Vagina (tissue), 2 donors: ENCODE data around the gene RIT2. TPM values are rescaled to one million over a fixed set of nuclear protein-coding genes. Genes with fewer than 3 reads are reported as not detected.

ENCODE experiments used
- DNase-seq, 2 donors: peaks; one replicate each; pipeline ENCODE4 v3.0.0-alpha.2; 2017; ENCODE audit errors: extremely low spot score in 2 of 2
- H3K27ac ChIP-seq: fragments of 200-600 bp; sonication (generic); one replicate; pipeline ENCODE4 v1.5.1; 2019
- H3K27me3 ChIP-seq: fragments of 200-600 bp; sonication (generic); one replicate; pipeline ENCODE4 v1.5.1; 2019
- H3K36me3 ChIP-seq, 2 donors: fragments of 200-600 bp; sonication (generic); one replicate each; pipeline ENCODE4 v1.5.1; 2017 to 2019
- H3K4me1 ChIP-seq: fragments of 200-600 bp; sonication (generic); one replicate; pipeline ENCODE4 v1.5.1; 2019
- H3K4me3 ChIP-seq, 2 donors: fragments of 200-600 bp; sonication (generic); 1 replicate in 1 of 2; 2 replicates in 1 of 2; pipeline ENCODE4 v1.5.1; 2016 to 2019
- H3K9me3 ChIP-seq: fragments of 200-600 bp; sonication (generic); one replicate; pipeline ENCODE4 v1.5.1; 2019
- CTCF ChIP-seq, 3 experiments: fragments of 450-650 bp in 2 of 3; fragments of 200-600 bp in 1 of 3; sonication (generic) in 1 of 3; IDR thresholded peaks; one replicate each; pipeline ENCODE4 v1.5.1; 2017 to 2019; ENCODE audit warnings: antibody characterized with exemption in 3 of 3, mild to moderate bottlenecking in 2 of 3, moderate library complexity in 2 of 3
- POLR2A ChIP-seq, 2 donors: fragments of 450-650 bp; IDR thresholded peaks; one replicate each; pipeline ENCODE4 v1.6.1; 2017; ENCODE audit warnings: antibody characterized with exemption in 2 of 2, mild to moderate bottlenecking in 2 of 2, moderate library complexity in 2 of 2
- POLR2AphosphoS5 ChIP-seq, 2 donors: sonication (generic); formaldehyde crosslinking; IDR thresholded peaks; one replicate each; pipeline ENCODE4 v1.9.0; 2017; ENCODE audit warnings: antibody characterized with exemption in 2 of 2, mild to moderate bottlenecking in 2 of 2, low read depth in 1 of 2; ENCODE audit not compliant: insufficient read depth in 1 of 2
- intact Hi-C: fragments of 100-400 bp; cut with DNase I; formaldehyde crosslinking; loops from one replicate; pipeline ENCODE4 v1.15.1; 2023
- total RNA-seq: library from RNA; depleted of rRNA; stranded (reverse); fragments of >200 nt; gene quantifications from one replicate; pipeline ENCODE4 v1.2.3, GENCODE V29; 2016

The RIT2 gene
- total RNA-seq = not detected

DNA sequence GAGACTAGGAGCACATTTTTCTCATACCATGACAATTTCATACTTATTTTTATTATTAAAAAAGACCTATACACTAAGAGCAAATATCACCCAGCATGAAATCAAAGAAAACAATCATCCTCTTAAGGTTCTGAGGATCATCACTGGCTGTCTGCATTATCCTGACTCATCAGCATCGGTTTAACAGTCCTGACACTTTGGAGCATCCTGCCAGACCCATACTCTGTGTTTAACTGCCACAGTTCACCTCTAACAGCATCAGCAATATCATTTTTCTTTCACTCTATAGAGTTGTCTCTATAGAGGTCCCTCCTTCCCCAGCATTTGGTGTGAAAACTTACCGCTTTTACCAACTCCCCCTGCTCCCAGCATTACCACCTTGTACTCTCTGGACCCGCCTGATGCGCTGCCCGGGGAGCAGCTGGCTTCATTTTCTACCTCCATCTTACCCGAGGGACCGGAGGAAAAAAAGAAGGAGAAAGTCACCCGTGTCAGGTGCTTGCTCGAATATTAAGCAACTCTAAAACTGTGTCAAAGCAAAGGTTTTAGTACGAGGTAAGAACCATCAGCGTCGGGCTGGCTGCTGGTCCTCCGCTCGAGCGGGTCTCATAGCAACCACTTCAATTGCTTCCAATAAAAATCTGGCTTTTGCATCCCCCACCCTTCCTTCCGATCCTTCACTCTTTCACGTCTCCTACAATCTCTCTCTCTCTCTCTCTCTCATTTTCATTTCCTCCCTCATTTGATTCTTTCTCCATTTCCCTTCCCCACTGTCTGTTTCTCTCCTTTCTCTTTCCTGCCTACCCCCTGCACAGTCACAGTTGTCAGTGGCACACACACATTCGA, at the start of gene RIT2:
Gene RIT2, minus strand, starts transcription at position 610 of the 846 bp plus-strand sequence.
- TF ChIP-seq CTCF (IDR thresholded peaks at IDR 0.05) (no peak), POLR2AphosphoS5 (IDR thresholded peaks at IDR 0.05; ENCODE audit: insufficient read depth in 1 of 2, low read depth in 1 of 2) (no peak), POLR2A (IDR thresholded peaks at IDR 0.05) (no peak)
- no peaks in the 10 kb centered on the region for H3K27me3 ChIP-seq
- intact Hi-C loops = no loop called here
- H3K9me3 ChIP-seq = no peaks in the 10 kb centered on the region
- H3K36me3 ChIP-seq = no peaks in the 10 kb centered on the region
- no peaks in the 10 kb centered on the region for H3K4me1 ChIP-seq
- no peak within 1 kb of the TSS for H3K27ac ChIP-seq
- no peak for DNase-seq
- H3K4me3 ChIP-seq = no peak within 1 kb of the TSS

DNA sequence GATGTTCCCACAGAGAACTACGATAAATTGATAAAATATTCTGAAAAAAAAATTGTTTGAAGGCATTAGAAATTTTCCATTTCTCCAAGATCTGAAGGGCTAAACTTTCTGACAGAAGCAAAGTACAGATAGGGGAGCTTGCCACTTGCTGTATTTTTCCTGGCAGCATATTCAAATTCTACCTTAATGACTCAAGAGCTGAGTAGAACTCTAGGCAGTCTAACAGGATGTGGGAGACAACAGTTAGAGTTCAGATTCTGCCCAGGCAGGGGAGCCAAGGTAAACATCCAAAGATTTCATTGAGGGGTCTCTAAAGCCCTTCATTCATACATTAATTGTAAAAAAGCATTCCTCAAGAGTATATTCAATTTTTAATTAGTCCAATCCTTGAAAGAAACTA, 46.0 kb upstream of the RIT2 start:
- Histone ChIP-seq H3K36me3 (no peaks in the 10 kb centered on the region), H3K9me3 (no peaks in the 10 kb centered on the region), H3K4me3 (no peak overlapping the region), H3K4me1 (no peaks in the 10 kb centered on the region), H3K27me3 (no peaks in the 10 kb centered on the region), H3K27ac (no peak overlapping the region)
- no peak for TF ChIP-seq CTCF (IDR thresholded peaks at IDR 0.05)
- TF ChIP-seq POLR2A (IDR thresholded peaks at IDR 0.05) = no peak
- TF ChIP-seq POLR2AphosphoS5 (IDR thresholded peaks at IDR 0.05; ENCODE audit: insufficient read depth in 1 of 2, low read depth in 1 of 2) = no peak
- intact Hi-C loops = no loop called here
- DNase-seq = no peak

- Histone ChIP-seq H3K4me1 (no peaks in the 10 kb centered on the region), H3K27me3 (no peaks in the 10 kb centered on the region), H3K27ac (no peak overlapping the region), H3K9me3 (no peaks in the 10 kb centered on the region), H3K36me3 (no peaks in the 10 kb centered on the region), H3K4me3 (no peak overlapping the region)
- intact Hi-C loops = no loop called here
- DNase-seq = no peak
- TF ChIP-seq POLR2AphosphoS5 (IDR thresholded peaks at IDR 0.05; ENCODE audit: insufficient read depth in 1 of 2, low read depth in 1 of 2) (no peak), CTCF (IDR thresholded peaks at IDR 0.05) (no peak), POLR2A (IDR thresholded peaks at IDR 0.05) (no peak)
These were observed 45.0 kb upstream of the RIT2 start for GRCh38 chr18:43160509-43160908.

DNA sequence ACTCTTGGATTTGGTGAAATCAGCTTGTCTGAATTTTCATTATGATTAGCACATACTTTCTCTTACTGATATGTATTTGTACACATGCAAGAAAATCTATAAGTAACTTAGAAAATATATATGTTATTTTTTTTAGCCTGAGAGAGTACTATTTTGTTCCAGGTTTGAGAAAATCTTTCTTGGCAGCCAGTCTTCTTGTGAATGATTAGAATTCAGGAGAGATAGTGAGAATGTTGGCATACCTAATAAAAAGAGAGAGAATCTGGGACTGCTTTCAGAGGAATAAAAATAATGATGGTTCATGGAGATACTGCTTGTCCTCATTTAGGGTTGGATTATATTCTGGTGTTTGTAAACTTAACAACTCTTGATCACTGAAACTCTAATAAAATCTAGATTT, 44.4 kb upstream of the RIT2 start:
- H3K27me3 ChIP-seq = no peaks in the 10 kb centered on the region

More for the DNA sequence above, 44.4 kb upstream of the RIT2 start:
- H3K4me3 ChIP-seq = no peak overlapping the region
- no peak for TF ChIP-seq POLR2A (IDR thresholded peaks at IDR 0.05)
- TF ChIP-seq POLR2AphosphoS5 (IDR thresholded peaks at IDR 0.05; ENCODE audit: insufficient read depth in 1 of 2, low read depth in 1 of 2) = no peak
- no peak for TF ChIP-seq CTCF (IDR thresholded peaks at IDR 0.05)
- DNase-seq = no peak
- H3K4me1 ChIP-seq = no peaks in the 10 kb centered on the region
- no peaks in the 10 kb centered on the region for H3K36me3 ChIP-seq
- no peaks in the 10 kb centered on the region for H3K9me3 ChIP-seq
- intact Hi-C loops = no loop called here
- H3K27ac ChIP-seq = no peak overlapping the region
